Frontal cortex (tissue), 4 donors: ENCODE measurements around the gene NEBL. TPM values are rescaled to one million over a fixed set of nuclear protein-coding genes. Genes with fewer than 3 reads are reported as not detected.

Source experiments
- DNase-seq, 2 donors: peaks; one replicate each; pipeline ENCODE4 v3.0.0; 2012; ENCODE audit warnings: low spot score in 2 of 2
- FAIRE-seq: peaks from 2 replicates; lab custom pipeline; 2012; peaks lifted over from hg19 to GRCh38; lab: Jason Lieb, UNC
- small RNA-seq: library from RNA; depleted of rRNA; stranded (forward); fragments of <200 nt; gene quantifications from one replicate; pipeline ENCODE3, GENCODE V24; 2014
- total RNA-seq: library from RNA; depleted of rRNA; stranded (reverse); fragments of >200 nt; gene quantifications from one replicate; pipeline ENCODE4 v1.2.3, GENCODE V29; 2014
- donor health status: control.
- donor health status: control.
- donor health status: control.

Gene NEBL
- total RNA-seq, 1 donor from 2014 or later, result 64.0 TPM

GRCh38 chr10:20742737-20743541 is 154.2 kb downstream of the NEBL start:
- no peak for DNase-seq
- FAIRE-seq, result no peak

- no peak for FAIRE-seq
- DNase-seq, result no peak
Observed at GRCh38 chr10:20740120-20740519, 157.0 kb downstream of the NEBL start.

- DNase-seq (no peak), FAIRE-seq (no peak)
Observed at GRCh38 chr10:20737107-20737506, 160.0 kb downstream of the NEBL start.

Small RNA genes within 50 kb of the gene (small RNA-seq; reads per million reads assigned to genes)
- gene AL157398.1, result not detected
- gene MTND1P21, result not detected
